Spleen (tissue), 11 donors: ENCODE data around the gene MEIS1. TPM values are rescaled to one million over a fixed set of nuclear protein-coding genes. Genes with fewer than 3 reads are reported as not detected.

Experiments
- DNase-seq: peaks from one replicate; pipeline ENCODE4 v3.0.0-alpha.2; 2020
- H3K27ac ChIP-seq, 8 donors: fragments of 200-600 bp; sonication (generic) in 7 of 8; 1 replicate in 4 of 8; 2 replicates in 4 of 8; pipeline versions ENCODE4 v1.5.0 to v1.8.0; 2016 to 2021; ENCODE audit warnings: inconsistent platforms in 4 of 8, mild to moderate bottlenecking in 4 of 8, moderate library complexity in 1 of 8
- H3K27me3 ChIP-seq, 7 donors: fragments of 200-600 bp; sonication (generic) in 6 of 7; replicated peaks in 1 of 7; 1 replicate in 4 of 7; 2 replicates in 3 of 7; pipeline versions ENCODE4 v1.5.0 to v1.8.0; 2016 to 2021; ENCODE audit warnings: inconsistent platforms in 3 of 7, mild to moderate bottlenecking in 1 of 7
- H3K36me3 ChIP-seq, 6 donors: fragments of 200-600 bp; sonication (generic) in 5 of 6; 1 replicate in 4 of 6; 2 replicates in 2 of 6; pipeline versions ENCODE4 v1.5.0 to v1.8.0; 2016 to 2021; ENCODE audit warnings: inconsistent platforms in 2 of 6
- H3K4me1 ChIP-seq, 6 donors: fragments of 200-600 bp; sonication (generic) in 5 of 6; 1 replicate in 3 of 6; 2 replicates in 3 of 6; pipeline versions ENCODE4 v1.5.0 to v1.8.0; 2016 to 2021; ENCODE audit warnings: inconsistent platforms in 3 of 6
- H3K4me3 ChIP-seq, 8 donors: fragments of 200-600 bp; sonication (generic) in 7 of 8; 1 replicate in 4 of 8; 2 replicates in 4 of 8; pipeline versions ENCODE4 v1.5.0 to v1.8.0; 2016 to 2021; ENCODE audit warnings: inconsistent platforms in 4 of 8, mild to moderate bottlenecking in 4 of 8, moderate library complexity in 2 of 8
- H3K9me3 ChIP-seq, 8 donors: fragments of 200-600 bp; sonication (generic) in 7 of 8; 1 replicate in 4 of 8; 2 replicates in 4 of 8; pipeline versions ENCODE4 v1.5.0 to v1.8.0; 2016 to 2021; ENCODE audit warnings: inconsistent platforms in 4 of 8
- POLR2A ChIP-seq, 3 donors: fragments of 450-650 bp; IDR thresholded peaks; one replicate each; pipeline ENCODE4 v1.5.1; 2017; ENCODE audit warnings: antibody characterized with exemption in 3 of 3, mild to moderate bottlenecking in 1 of 3
- POLR2AphosphoS5 ChIP-seq, 3 donors: sonication (generic); formaldehyde crosslinking; IDR thresholded peaks; one replicate each; pipeline ENCODE4 v1.5.1; 2017; ENCODE audit warnings: antibody characterized with exemption in 3 of 3
- WGBS, 5 donors: extraction: QIAGEN DNeasy Blood & Tissue Kit in 3 of 5; methylation state at CpG; one replicate each; pipeline versions ENCODE4 v1.1.5 to v1.1.7; 2013 to 2018; 5-methylcytosine and 5-hydroxymethylcytosine counted together
- intact Hi-C: fragments of 100-400 bp; cut with DNase I; formaldehyde crosslinking; loops from one replicate; pipeline ENCODE4 v1.15.0; 2023; ENCODE audit warnings: low total_unique reads
- polyA plus RNA-seq, 3 donors: library from polyadenylated mRNA; stranded (reverse); fragments of 200-250 nt; gene quantifications; one replicate each; pipeline ENCODE4 v1.2.1, GENCODE V29; 2013
- total RNA-seq, 7 donors: library from RNA; depleted of rRNA in 3 of 7; stranded (reverse); fragments of >200 nt in 3 of 7; fragmentation: NEBNext Ultra II Directional in 4 of 7; extraction: Animal tissue kit (Norgen Biotek cat#: 25700) in 4 of 7; gene quantifications; one replicate each; pipeline versions ENCODE4 v1.1.0 to v1.2.1, GENCODE V29; 2016 to 2021
- TF ChIP-seq, protein P1 (sequence below), 11 experiments: fragments of 200-600 bp in 7 of 11; fragments of 450-650 bp in 4 of 11; sonication (generic) in 4 of 11; IDR thresholded peaks in 8 of 11; conservative IDR thresholded peaks in 3 of 11; 1 replicate in 7 of 11; 2 replicates in 4 of 11; pipeline versions ENCODE4 v1.4.0 to v1.8.0; 2016 to 2021; ENCODE audit warnings: antibody characterized with exemption in 11 of 11, inconsistent platforms in 4 of 11, mild to moderate bottlenecking in 1 of 11
- donor health status: healthy with polysubstance abuse.
- donor health status: DM: no; HTN: no; CAD: no; lungs with moderate emphysema.
- donor health status: DM: no; HTN: no; CAD: no.
- donor health status: Bipolar disorder and iron deficiency.
- donor health status: healthy.
- donor health status: DM: no; HTN: no; CAD: no.
- donor health status: DM: yes; HTN: yes; CAD: no.

The MEIS1 gene
- total and polyA plus RNA-seq, 10 donors: 13.1 to 81.4 (median 28.2) TPM

DNA sequence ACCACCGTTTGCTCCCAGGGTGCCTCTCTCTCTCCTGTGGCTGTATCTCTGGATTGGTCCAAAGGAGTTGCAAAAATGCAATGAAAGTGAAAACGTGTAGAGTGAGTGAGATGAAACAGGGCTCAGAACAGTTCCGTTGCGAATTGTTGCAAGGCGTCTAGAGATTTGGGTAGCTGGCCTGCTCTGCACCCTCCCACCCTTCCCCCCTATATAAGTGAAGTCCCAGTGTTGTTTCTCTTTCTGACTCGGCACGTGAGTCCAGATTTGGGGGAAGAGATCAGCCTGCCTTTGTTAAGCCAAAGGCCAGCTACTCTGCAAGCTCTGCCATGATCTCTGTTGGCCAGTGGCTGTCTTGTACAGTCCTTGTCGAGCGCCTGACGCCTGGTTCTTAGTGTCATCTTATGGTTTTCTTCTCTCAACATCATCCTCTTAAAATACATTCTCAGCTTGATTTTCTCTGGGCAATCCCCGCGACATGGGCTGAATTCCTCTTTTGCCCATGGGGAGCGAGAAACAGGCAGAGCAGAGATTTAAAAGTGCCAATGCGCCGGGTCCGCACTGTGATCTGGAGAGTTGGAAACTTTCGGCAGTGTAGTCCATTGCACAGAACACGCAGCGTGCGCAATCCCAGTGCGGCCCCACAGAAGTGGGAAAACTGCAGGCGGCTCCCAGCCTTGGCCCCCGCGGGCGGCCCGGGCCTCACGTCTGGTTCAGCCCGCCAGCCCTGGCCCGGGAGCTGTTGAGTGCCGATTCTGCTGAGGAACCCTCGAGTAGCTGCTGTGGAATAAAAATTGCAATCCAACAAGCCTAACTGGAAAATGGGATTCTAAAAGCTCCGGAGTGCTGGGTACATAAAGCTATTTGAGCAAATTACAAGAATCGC is 9.3 kb downstream of the MEIS1 start:
- Histone ChIP-seq H3K27me3 (peaks cover 0 to 79% (median 17%) of the 10 kb centered on the region in 7 donors), H3K9me3 (no peaks in the 10 kb centered on the region), H3K27ac (peak overlapping the region in 7 of 8 donors; percentile 51 to 90 (median 73)), H3K4me3 (peak overlapping the region in 5 of 8 donors; percentile 26 to 63 (median 35)), H3K4me1 (peaks cover 0 to 35% (median 11%) of the 10 kb centered on the region in 6 donors), H3K36me3 (peaks cover 0 to 3% (median 0%) of the 10 kb centered on the region in 6 donors)
- intact Hi-C loops: no loop called here
- TF ChIP-seq POLR2AphosphoS5 (IDR thresholded peaks at IDR 0.05): peak in 2 of 3 donors; percentile 15 to 21
- TF ChIP-seq, protein P1, sequence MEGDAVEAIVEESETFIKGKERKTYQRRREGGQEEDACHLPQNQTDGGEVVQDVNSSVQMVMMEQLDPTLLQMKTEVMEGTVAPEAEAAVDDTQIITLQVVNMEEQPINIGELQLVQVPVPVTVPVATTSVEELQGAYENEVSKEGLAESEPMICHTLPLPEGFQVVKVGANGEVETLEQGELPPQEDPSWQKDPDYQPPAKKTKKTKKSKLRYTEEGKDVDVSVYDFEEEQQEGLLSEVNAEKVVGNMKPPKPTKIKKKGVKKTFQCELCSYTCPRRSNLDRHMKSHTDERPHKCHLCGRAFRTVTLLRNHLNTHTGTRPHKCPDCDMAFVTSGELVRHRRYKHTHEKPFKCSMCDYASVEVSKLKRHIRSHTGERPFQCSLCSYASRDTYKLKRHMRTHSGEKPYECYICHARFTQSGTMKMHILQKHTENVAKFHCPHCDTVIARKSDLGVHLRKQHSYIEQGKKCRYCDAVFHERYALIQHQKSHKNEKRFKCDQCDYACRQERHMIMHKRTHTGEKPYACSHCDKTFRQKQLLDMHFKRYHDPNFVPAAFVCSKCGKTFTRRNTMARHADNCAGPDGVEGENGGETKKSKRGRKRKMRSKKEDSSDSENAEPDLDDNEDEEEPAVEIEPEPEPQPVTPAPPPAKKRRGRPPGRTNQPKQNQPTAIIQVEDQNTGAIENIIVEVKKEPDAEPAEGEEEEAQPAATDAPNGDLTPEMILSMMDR (IDR thresholded peaks at IDR 0.05 in 8 of 11, conservative IDR thresholded peaks at IDR 0.05 in 3 of 11): no peak
- TF ChIP-seq POLR2A (IDR thresholded peaks at IDR 0.05): no peak
- DNase-seq: no peak
- 39 to 55% (median 46%) methylated on average over 30 to 33 of the region's 33 CpGs for WGBS, 5 donors

DNA sequence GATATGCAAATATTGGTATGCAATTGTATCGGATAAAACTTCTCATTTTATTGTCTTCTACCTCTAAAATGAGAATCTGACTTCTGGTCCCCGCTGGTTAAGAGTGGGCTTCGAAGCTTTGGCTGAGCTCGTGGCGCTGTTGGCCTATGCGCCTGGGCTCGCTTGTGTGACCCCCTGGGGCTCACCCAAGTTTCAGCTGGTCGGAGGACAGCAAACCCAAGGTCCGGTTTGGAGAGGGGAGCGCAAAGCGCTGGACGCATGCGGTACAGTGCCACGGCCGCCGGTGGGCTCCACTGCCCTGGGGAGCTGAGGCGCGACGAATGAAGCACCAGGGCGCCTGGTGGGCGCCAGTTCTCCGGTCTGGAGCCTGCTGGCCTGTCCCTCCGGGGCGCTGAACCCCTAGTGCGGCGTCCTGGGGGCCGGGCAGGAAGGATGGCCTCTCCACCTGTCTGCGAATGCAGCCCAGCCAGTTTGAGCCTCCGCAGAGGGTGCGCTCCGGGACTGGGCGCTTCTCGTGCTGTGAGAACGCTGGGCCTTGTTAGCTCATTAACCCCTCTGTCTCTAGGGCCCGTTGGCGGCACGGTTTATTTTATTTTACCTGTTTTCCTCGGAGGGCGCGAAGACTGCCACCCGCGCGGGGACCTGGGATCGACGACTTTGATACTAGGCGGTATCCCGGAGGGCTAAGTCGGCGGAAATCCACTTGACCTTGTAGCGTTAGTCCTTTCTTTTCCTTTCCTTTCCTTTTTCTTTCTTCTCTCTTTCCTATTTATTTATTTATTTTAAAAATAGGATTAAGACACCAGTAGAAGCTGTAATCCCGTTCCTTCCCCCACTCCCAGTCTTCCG is 10.4 kb downstream of the MEIS1 start:
- no peak for DNase-seq
- intact Hi-C loops: no loop called here
- H3K36me3 ChIP-seq: peaks cover 0 to 3% (median 0%) of the 10 kb centered on the region in 6 donors
- H3K9me3 ChIP-seq: no peaks in the 10 kb centered on the region
- peaks cover 0 to 25% (median 8%) of the 10 kb centered on the region in 6 donors for H3K4me1 ChIP-seq
- WGBS, 5 donors: 20 to 27% (median 22%) methylated on average over 49 to 52 of the region's 52 CpGs
- H3K27me3 ChIP-seq: peaks cover 0 to 68% (median 17%) of the 10 kb centered on the region in 7 donors
- TF ChIP-seq POLR2A (IDR thresholded peaks at IDR 0.05) (no peak), POLR2AphosphoS5 (IDR thresholded peaks at IDR 0.05) (peak in 2 of 3 donors; percentile 7 to 58)
- TF ChIP-seq, protein P1 (IDR thresholded peaks at IDR 0.05 in 8 of 11, conservative IDR thresholded peaks at IDR 0.05 in 3 of 11): peak in 1 of 11 experiments; percentile 8
- peak overlapping the region; percentile 8 to 63 (median 28) for H3K4me3 ChIP-seq
- peak overlapping the region; percentile 53 to 90 (median 75) for H3K27ac ChIP-seq

DNA sequence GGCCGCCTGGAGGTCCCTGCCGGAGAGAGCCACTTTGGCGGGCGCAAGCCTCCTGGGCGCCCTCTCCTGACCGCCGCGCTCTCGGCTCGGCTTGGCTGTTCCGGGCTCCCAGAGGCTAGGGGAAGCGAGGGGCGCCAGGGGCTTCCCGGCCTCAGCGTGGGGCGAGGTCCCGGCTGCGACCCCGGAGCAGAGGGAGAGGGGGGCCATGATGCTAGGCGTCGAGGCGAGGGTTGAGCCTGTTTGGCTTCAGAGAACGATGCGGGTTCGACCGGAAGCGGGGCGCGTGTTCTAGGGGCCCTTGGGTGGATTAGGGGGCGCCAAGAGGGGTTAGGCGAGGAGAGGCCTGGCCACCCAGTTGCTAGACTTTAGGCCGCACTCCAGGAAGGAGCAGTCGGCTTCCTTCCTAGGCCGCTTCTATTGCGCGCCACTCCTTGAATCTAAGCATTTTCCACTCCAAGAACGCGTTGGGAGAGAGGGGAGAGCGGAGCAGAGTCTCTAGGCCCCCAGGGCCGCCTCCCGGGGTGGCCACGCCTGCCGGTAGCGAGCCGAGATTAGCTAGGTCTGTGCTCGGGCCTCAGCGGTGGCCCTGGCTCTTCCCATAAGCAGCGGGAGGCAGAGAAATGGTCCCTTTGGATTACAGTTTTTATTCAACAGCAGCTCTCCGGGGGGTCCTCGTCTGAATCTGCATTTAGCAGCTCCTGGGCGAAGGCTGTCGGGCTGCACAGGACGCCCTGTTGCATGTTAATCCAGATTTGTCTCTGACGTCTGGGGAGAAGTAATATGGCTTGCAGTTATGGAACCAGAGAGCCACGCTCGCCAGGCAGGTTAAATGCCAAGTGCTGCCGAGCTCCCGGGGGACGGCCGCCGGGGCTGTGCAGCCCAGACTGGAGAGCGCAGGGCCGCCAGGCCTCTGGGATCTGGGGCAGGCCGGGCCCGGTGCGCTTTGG is 11.3 kb downstream of the MEIS1 start:
- WGBS, 5 donors: 16 to 22% (median 19%) methylated on average over 64 to 66 of the region's 66 CpGs
- Histone ChIP-seq H3K4me3 (peak overlapping the region; percentile 8 to 63 (median 28)), H3K36me3 (peaks cover 0 to 3% (median 0%) of the 10 kb centered on the region in 6 donors), H3K27ac (peak overlapping the region; percentile 53 to 90 (median 75)), H3K27me3 (peaks cover 0 to 59% (median 17%) of the 10 kb centered on the region in 7 donors), H3K4me1 (peaks cover 0 to 25% (median 8%) of the 10 kb centered on the region in 6 donors), H3K9me3 (no peaks in the 10 kb centered on the region)
- no peak for DNase-seq
- TF ChIP-seq POLR2AphosphoS5 (IDR thresholded peaks at IDR 0.05): peak in 2 of 3 donors; percentile 37 to 58
- TF ChIP-seq, protein P1 (IDR thresholded peaks at IDR 0.05 in 8 of 11, conservative IDR thresholded peaks at IDR 0.05 in 3 of 11): no peak
- intact Hi-C loops: no loop called here
